IPS-18c (cell line): ENCODE results near the gene UBC.
"Not testable (repeated sequence)": the region's sequence is repeated elsewhere in the genome, so short reads cannot be mapped to it uniquely, and the experiment has no call there.

ENCODE experiments used
- H3K4me3 ChIP-seq: 2 replicates; pipeline ENCODE4 v1.7.0; 2013; ENCODE audit warnings: low read depth, mild to moderate bottlenecking, low read length, moderate library complexity; ENCODE audit not compliant: insufficient read depth
- H3K9me3 ChIP-seq: one replicate; pipeline ENCODE4 v1.6.1; 2013; ENCODE audit warnings: mild to moderate bottlenecking, low read length, moderate library complexity; ENCODE audit not compliant: control insufficient read depth, insufficient read depth

UBC gene

GRCh38 chr12:124906606-124907261 lies 7.7 kb downstream of the UBC start:
- H3K4me3 ChIP-seq = no peak overlapping the region
- no peaks in the 10 kb centered on the region for H3K9me3 ChIP-seq

GRCh38 chr12:124904306-124905098 lies 9.9 kb downstream of the UBC start:
- H3K9me3 ChIP-seq = no peaks in the 10 kb centered on the region
- H3K4me3 ChIP-seq = no peak overlapping the region

GRCh38 chr12:124902916-124903315 lies 11.5 kb downstream of the UBC start:
- H3K4me3 ChIP-seq = no peak overlapping the region
- H3K9me3 ChIP-seq = no peaks in the 10 kb centered on the region

- no peak overlapping the region for H3K4me3 ChIP-seq
- H3K9me3 ChIP-seq = peaks cover 3% of the 10 kb centered on the region
These were observed 13.4 kb downstream of the UBC start for GRCh38 chr12:124901003-124901402.

GRCh38 chr12:124900345-124900795 lies 14.1 kb downstream of the UBC start:
- H3K9me3 ChIP-seq, H3K4me3 ChIP-seq: not testable (repeated sequence)

GRCh38 chr12:124898923-124899294 lies 15.5 kb downstream of the UBC start:
- Histone ChIP-seq H3K9me3 (peaks cover 3% of the 10 kb centered on the region), H3K4me3 (no peak overlapping the region)

GRCh38 chr12:124898200-124898922 lies 16.1 kb downstream of the UBC start:
- no peak overlapping the region for H3K4me3 ChIP-seq
- H3K9me3 ChIP-seq = peaks cover 3% of the 10 kb centered on the region

- Histone ChIP-seq H3K4me3 (no peak overlapping the region), H3K9me3 (peaks cover 3% of the 10 kb centered on the region)
These were observed 18.0 kb downstream of the UBC start for GRCh38 chr12:124896461-124896860.

GRCh38 chr12:124893792-124894516 lies 20.5 kb downstream of the UBC start:
- no peak overlapping the region for H3K4me3 ChIP-seq
- H3K9me3 ChIP-seq = peaks cover 3% of the 10 kb centered on the region

GRCh38 chr12:124888260-124888659 lies 26.2 kb downstream of the UBC start:
- no peak overlapping the region for H3K4me3 ChIP-seq
- no peaks in the 10 kb centered on the region for H3K9me3 ChIP-seq

- H3K4me3 ChIP-seq = not testable (repeated sequence)
These were observed 26.7 kb downstream of the UBC start for GRCh38 chr12:124887766-124888165.

GRCh38 chr12:124884587-124885438 lies 29.6 kb downstream of the UBC start:
- Histone ChIP-seq H3K9me3 (no peaks in the 10 kb centered on the region), H3K4me3 (no peak overlapping the region)

More at GRCh38 chr12:124887766-124888165, 26.7 kb downstream of the UBC start:
- not testable (repeated sequence) for H3K9me3 ChIP-seq

- no peak overlapping the region for H3K4me3 ChIP-seq
- H3K9me3 ChIP-seq = no peaks in the 10 kb centered on the region
These were observed 31.0 kb downstream of the UBC start for GRCh38 chr12:124883263-124884130.

- Histone ChIP-seq H3K4me3 (no peak overlapping the region), H3K9me3 (no peaks in the 10 kb centered on the region)
These were observed 33.3 kb downstream of the UBC start for GRCh38 chr12:124881123-124881522.

- H3K4me3 ChIP-seq, H3K9me3 ChIP-seq: not testable (repeated sequence)
These were observed 34.1 kb downstream of the UBC start for GRCh38 chr12:124880335-124880734.
